Measurements from ENCODE around the gene AMY2B.
"Not testable (repeated sequence)": the region's sequence is repeated elsewhere in the genome, so short reads cannot be mapped to it uniquely, and the experiment has no call there.

The AMY2B gene

GRCh38 chr1:103571289-103571688 is at the start of gene AMY2B:
AMY2B (plus strand) TSS chr1:103571589; CDS start chr1:103571603, 14 bp downstream.
- in situ Hi-C loops (cut with HindIII; ENCODE audit: low sequenced_read_pairs), result not testable (repeated sequence)

GRCh38 chr1:103523346-103523745 is 48.0 kb upstream of the AMY2B start:
- in situ Hi-C loops (cut with HindIII; ENCODE audit: low sequenced_read_pairs), result no loop called here

- in situ Hi-C loops (cut with HindIII; ENCODE audit: low sequenced_read_pairs), result no loop called here
Observed at GRCh38 chr1:103525114-103525606, 46.2 kb upstream of the AMY2B start.

GRCh38 chr1:103525607-103526507 is 45.5 kb upstream of the AMY2B start, which contains the start of gene RNPC3:
RNPC3 (plus strand) TSS chr1:103525699; CDS start chr1:103526071, 372 bp downstream.
- in situ Hi-C loops (cut with HindIII; ENCODE audit: low sequenced_read_pairs), result no loop called here

- in situ Hi-C loops (cut with HindIII; ENCODE audit: low sequenced_read_pairs), result no loop called here
Observed at GRCh38 chr1:103527331-103527730, 44.1 kb upstream of the AMY2B start.

GRCh38 chr1:103529746-103530145 is 41.6 kb upstream of the AMY2B start:
- in situ Hi-C loops (cut with HindIII; ENCODE audit: low sequenced_read_pairs), result no loop called here

- in situ Hi-C loops (cut with HindIII; ENCODE audit: low sequenced_read_pairs), result no loop called here
Observed at GRCh38 chr1:103538226-103538625, 33.2 kb upstream of the AMY2B start.

GRCh38 chr1:103541431-103541830 is 30.0 kb upstream of the AMY2B start:
- in situ Hi-C loops (cut with HindIII; ENCODE audit: low sequenced_read_pairs), result no loop called here

GRCh38 chr1:103546496-103546895 is 24.9 kb upstream of the AMY2B start:
- in situ Hi-C loops (cut with HindIII; ENCODE audit: low sequenced_read_pairs), result no loop called here

- in situ Hi-C loops (cut with HindIII; ENCODE audit: low sequenced_read_pairs), result no loop called here
Observed at GRCh38 chr1:103547840-103548239, 23.5 kb upstream of the AMY2B start.

GRCh38 chr1:103560427-103560826 is 11.0 kb upstream of the AMY2B start:
- in situ Hi-C loops (cut with HindIII; ENCODE audit: low sequenced_read_pairs), result no loop called here

GRCh38 chr1:103561124-103561523 is 10.3 kb upstream of the AMY2B start:
- in situ Hi-C loops (cut with HindIII; ENCODE audit: low sequenced_read_pairs), result not testable (repeated sequence)

- in situ Hi-C loops (cut with HindIII; ENCODE audit: low sequenced_read_pairs), result no loop called here
Observed at GRCh38 chr1:103561643-103562395, 9.6 kb upstream of the AMY2B start.

GRCh38 chr1:103563056-103563455 is 8.3 kb upstream of the AMY2B start:
- in situ Hi-C loops (cut with HindIII; ENCODE audit: low sequenced_read_pairs), result no loop called here

- in situ Hi-C loops (cut with HindIII; ENCODE audit: low sequenced_read_pairs), result no loop called here
Observed at GRCh38 chr1:103569493-103569892, 1.9 kb upstream of the AMY2B start.

- in situ Hi-C loops (cut with HindIII; ENCODE audit: low sequenced_read_pairs), result no loop called here
Observed at GRCh38 chr1:103576065-103576464, 4.7 kb downstream of the AMY2B start.

GRCh38 chr1:103576784-103577183 is 5.4 kb downstream of the AMY2B start:
- in situ Hi-C loops (cut with HindIII; ENCODE audit: low sequenced_read_pairs), result not testable (repeated sequence)

GRCh38 chr1:103582464-103582863 is 11.1 kb downstream of the AMY2B start:
- in situ Hi-C loops (cut with HindIII; ENCODE audit: low sequenced_read_pairs), result no loop called here

- in situ Hi-C loops (cut with HindIII; ENCODE audit: low sequenced_read_pairs), result no loop called here
Observed at GRCh38 chr1:103583887-103584286, 12.5 kb downstream of the AMY2B start.

GRCh38 chr1:103584537-103584936 is 13.1 kb downstream of the AMY2B start:
- in situ Hi-C loops (cut with HindIII; ENCODE audit: low sequenced_read_pairs), result no loop called here

GRCh38 chr1:103602740-103603139 is 31.4 kb downstream of the AMY2B start:
- in situ Hi-C loops (cut with HindIII; ENCODE audit: low sequenced_read_pairs), result not testable (repeated sequence)

GRCh38 chr1:103616362-103616761 is 45.0 kb downstream of the AMY2B start:
- in situ Hi-C loops (cut with HindIII; ENCODE audit: low sequenced_read_pairs), result no loop called here

All from endothelial cell of hepatic sinusoid (primary cell).